ENCODE results near the gene MTMR12. TPM values are rescaled to one million over a fixed set of nuclear protein-coding genes. Genes with fewer than 3 reads are reported as not detected.
"Not testable (repeated sequence)": the region's sequence is repeated elsewhere in the genome, so short reads cannot be mapped to it uniquely, and the experiment has no call there.

MTMR12 gene
- total and polyA plus RNA-seq, 11 donors = 3.4 to 28.7 (median 19.4) TPM

GRCh38 chr5:32319392-32319791 is 6.7 kb upstream of the MTMR12 start:
- DNase-seq = no peak
- H3K27me3 ChIP-seq = no peaks in the 10 kb centered on the region
- no peak overlapping the region for H3K27ac ChIP-seq
- H3K4me1 ChIP-seq = no peaks in the 10 kb centered on the region
- H3K36me3 ChIP-seq = no peaks in the 10 kb centered on the region
- no peak for ATAC-seq
- no peak overlapping the region for H3K4me3 ChIP-seq
- H3K9me3 ChIP-seq = peaks cover 0 to 10% (median 0%) of the 10 kb centered on the region in 12 donors
- WGBS, 4 donors = 77 to 85% (median 82%) methylated on average over 7 of the region's 7 CpGs
- TF ChIP-seq CTCF (IDR thresholded peaks at IDR 0.05) = no peak
- no peak for TF ChIP-seq POLR2A (IDR thresholded peaks at IDR 0.05)
- intact Hi-C loops (cut with DNase I) = loop anchor here in 4 of 10 donors (5.0 to 10.0 kb wide), 5 partner anchors 47 to 82 kb away; no protein-coding TSS in a partner anchor

GRCh38 chr5:32317041-32317440 is 4.3 kb upstream of the MTMR12 start:
- ATAC-seq (no peak), DNase-seq (no peak)
- Histone ChIP-seq H3K36me3 (no peaks in the 10 kb centered on the region), H3K27ac (no peak overlapping the region), H3K4me1 (peaks cover 0 to 7% (median 2%) of the 10 kb centered on the region in 12 donors), H3K27me3 (no peaks in the 10 kb centered on the region), H3K4me3 (no peak overlapping the region), H3K9me3 (peaks cover 0 to 8% (median 0%) of the 10 kb centered on the region in 12 donors)
- 79 to 91% (median 84%) methylated on average over 5 to 7 of the region's 7 CpGs for WGBS, 4 donors
- intact Hi-C loops (cut with DNase I) = loop anchor here in 4 of 10 donors (5.0 to 10.0 kb wide), 5 partner anchors 45 to 80 kb away; no protein-coding TSS in a partner anchor
- TF ChIP-seq POLR2A (IDR thresholded peaks at IDR 0.05) = no peak
- no peak for TF ChIP-seq CTCF (IDR thresholded peaks at IDR 0.05)

GRCh38 chr5:32315221-32316014 is 2.7 kb upstream of the MTMR12 start:
- intact Hi-C loops (cut with DNase I) = loop anchor here in 4 of 10 donors (5.0 to 10.0 kb wide), 5 partner anchors 43 to 78 kb away; no protein-coding TSS in a partner anchor
- Histone ChIP-seq H3K27ac (no peak overlapping the region), H3K9me3 (no peaks in the 10 kb centered on the region), H3K4me1 (peaks cover 0 to 23% (median 15%) of the 10 kb centered on the region in 12 donors), H3K4me3 (no peak overlapping the region), H3K27me3 (no peaks in the 10 kb centered on the region), H3K36me3 (no peaks in the 10 kb centered on the region)
- WGBS, 4 donors = 78 to 89% (median 84%) methylated on average over 8 of the region's 8 CpGs
- no peak for TF ChIP-seq POLR2A (IDR thresholded peaks at IDR 0.05)
- ATAC-seq (no peak), DNase-seq (no peak)

- Histone ChIP-seq H3K27ac (no peak overlapping the region), H3K4me3 (no peak overlapping the region), H3K4me1 (peaks cover 0 to 31% (median 19%) of the 10 kb centered on the region in 12 donors), H3K27me3 (no peaks in the 10 kb centered on the region), H3K36me3 (no peaks in the 10 kb centered on the region), H3K9me3 (no peaks in the 10 kb centered on the region)
- intact Hi-C loops (cut with DNase I) = loop anchor here in 9 of 10 donors (5.0 to 10.0 kb wide), 7 partner anchors 37 to 82 kb away; no protein-coding TSS in a partner anchor
- WGBS, 4 donors = 85 to 89% (median 86%) methylated on average over 5 of the region's 5 CpGs
- DNase-seq = no peak
- no peak for ATAC-seq
- TF ChIP-seq POLR2A (IDR thresholded peaks at IDR 0.05) (no peak), CTCF (IDR thresholded peaks at IDR 0.05) (no peak)
Measured at GRCh38 chr5:32314658-32315057, 1.9 kb upstream of the MTMR12 start.

GRCh38 chr5:32314152-32314488 is 1.4 kb upstream of the MTMR12 start:
- intact Hi-C loops (cut with DNase I) = loop anchor here in 7 of 10 donors (5.0 to 10.0 kb wide), 4 partner anchors 37 to 82 kb away; no protein-coding TSS in a partner anchor

More at GRCh38 chr5:32314152-32314488, 1.4 kb upstream of the MTMR12 start:
- DNase-seq, H3K27ac ChIP-seq, ATAC-seq, H3K4me3 ChIP-seq, H3K9me3 ChIP-seq, H3K36me3 ChIP-seq, H3K27me3 ChIP-seq: not testable (repeated sequence)
- WGBS, 4 donors = 89 to 95% (median 92%) methylated on average over 10 of the region's 10 CpGs
- H3K4me1 ChIP-seq = peaks cover 0 to 36% (median 23%) of the 10 kb centered on the region in 12 donors
